HG03521 (cell line): ENCODE measurements around the gene STAM2.
A peak's percentile ranks its signal among the peaks of the same experiment; 100 is the strongest.
"Not testable (repeated sequence)": the region's sequence is repeated elsewhere in the genome, so short reads cannot be mapped to it uniquely, and the experiment has no call there.

Source experiments
- ATAC-seq: cut with Tn5 transposase; IDR thresholded peaks from one replicate; pipeline ENCODE4 v1.9.1; 2021; ENCODE audit warnings: mild to moderate bottlenecking, moderate library complexity; ENCODE audit not compliant: unreplicated experiment

The STAM2 gene

GRCh38 chr2:152173831-152174230 lies 1.7 kb downstream of the STAM2 start:
- no peak for ATAC-seq

GRCh38 chr2:152172201-152172785 lies 3.3 kb downstream of the STAM2 start:
- ATAC-seq, result not testable (repeated sequence)

GRCh38 chr2:152171718-152172117 lies 3.8 kb downstream of the STAM2 start:
- ATAC-seq, result no peak

- ATAC-seq, result not testable (repeated sequence)
Measured at GRCh38 chr2:152169158-152169557, 6.4 kb downstream of the STAM2 start.

- not testable (repeated sequence) for ATAC-seq
Measured at GRCh38 chr2:152167470-152167869, 8.1 kb downstream of the STAM2 start.

- ATAC-seq, result peak; percentile 50
Measured at GRCh38 chr2:152167065-152167464, 8.5 kb downstream of the STAM2 start.

GRCh38 chr2:152166633-152167032 lies 8.9 kb downstream of the STAM2 start:
- ATAC-seq, result peak; percentile 56

- ATAC-seq, result no peak
Measured at GRCh38 chr2:152165780-152166179, 9.8 kb downstream of the STAM2 start.

- ATAC-seq, result no peak
Measured at GRCh38 chr2:152165306-152165705, 10.3 kb downstream of the STAM2 start.

- not testable (repeated sequence) for ATAC-seq
Measured at GRCh38 chr2:152163669-152164068, 11.9 kb downstream of the STAM2 start.

GRCh38 chr2:152162141-152162540 lies 13.4 kb downstream of the STAM2 start:
- no peak for ATAC-seq

- ATAC-seq, result no peak
Measured at GRCh38 chr2:152161598-152161997, 14.0 kb downstream of the STAM2 start.

- ATAC-seq, result not testable (repeated sequence)
Measured at GRCh38 chr2:152160378-152160777, 15.2 kb downstream of the STAM2 start.

GRCh38 chr2:152157253-152157652 lies 18.3 kb downstream of the STAM2 start:
- no peak for ATAC-seq

GRCh38 chr2:152155209-152155608 lies 20.4 kb downstream of the STAM2 start:
- no peak for ATAC-seq

- ATAC-seq, result no peak
Measured at GRCh38 chr2:152154462-152154861, 21.1 kb downstream of the STAM2 start.

GRCh38 chr2:152134488-152135280 lies 40.9 kb downstream of the STAM2 start:
- ATAC-seq, result no peak

- ATAC-seq, result no peak
Measured at GRCh38 chr2:152132306-152132705, 43.3 kb downstream of the STAM2 start.

- no peak for ATAC-seq
Measured at GRCh38 chr2:152127628-152128027, 47.9 kb downstream of the STAM2 start.

- no peak for ATAC-seq
Measured at GRCh38 chr2:152126664-152127063, 48.9 kb downstream of the STAM2 start.

GRCh38 chr2:152122161-152122560 lies 53.4 kb downstream of the STAM2 start:
- ATAC-seq, result no peak

- no peak for ATAC-seq
Measured at GRCh38 chr2:152120430-152120829, 55.1 kb downstream of the STAM2 start.
